Subcutaneous adipose tissue (tissue), 4 donors: ENCODE data around the gene NSMCE3. TPM values are rescaled to one million over a fixed set of nuclear protein-coding genes. Genes with fewer than 3 reads are reported as not detected.

ENCODE experiments used
- total RNA-seq, 4 donors: library from RNA; depleted of rRNA; stranded (reverse); fragments of >200 nt; gene quantifications; one replicate each; pipeline ENCODE4 v1.1.0, GENCODE V29; 2016
- TF ChIP-seq, protein P1 (sequence below): fragments of 450-650 bp; IDR thresholded peaks from one replicate; pipeline ENCODE4 v1.5.1; 2016; ENCODE audit warnings: low read depth, mild to moderate bottlenecking, control low read depth, antibody characterized with exemption, moderate library complexity

The NSMCE3 gene
- total RNA-seq, 4 donors from 2014 or later = 6.6 to 8.6 (median 7.6) TPM

DNA sequence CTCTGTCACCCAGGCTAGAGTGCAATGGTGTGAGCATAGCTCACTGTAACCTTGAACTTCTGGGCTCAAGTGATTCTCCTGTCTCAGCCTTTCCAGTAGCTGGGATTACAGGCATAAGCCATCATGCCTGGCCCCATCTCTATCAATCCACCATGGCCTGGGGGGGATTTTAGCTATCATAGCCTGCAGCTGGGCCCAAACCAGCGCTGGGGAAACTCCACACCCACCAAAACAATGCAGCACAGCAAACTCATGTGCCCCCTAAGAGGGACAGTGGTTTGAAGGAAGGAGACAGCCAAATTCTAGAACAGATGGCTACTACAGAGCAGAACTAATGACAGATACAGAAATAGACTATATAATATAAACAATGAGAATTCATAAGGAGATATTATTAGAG is 13.8 kb upstream of the NSMCE3 start:
- TF ChIP-seq, protein P1, sequence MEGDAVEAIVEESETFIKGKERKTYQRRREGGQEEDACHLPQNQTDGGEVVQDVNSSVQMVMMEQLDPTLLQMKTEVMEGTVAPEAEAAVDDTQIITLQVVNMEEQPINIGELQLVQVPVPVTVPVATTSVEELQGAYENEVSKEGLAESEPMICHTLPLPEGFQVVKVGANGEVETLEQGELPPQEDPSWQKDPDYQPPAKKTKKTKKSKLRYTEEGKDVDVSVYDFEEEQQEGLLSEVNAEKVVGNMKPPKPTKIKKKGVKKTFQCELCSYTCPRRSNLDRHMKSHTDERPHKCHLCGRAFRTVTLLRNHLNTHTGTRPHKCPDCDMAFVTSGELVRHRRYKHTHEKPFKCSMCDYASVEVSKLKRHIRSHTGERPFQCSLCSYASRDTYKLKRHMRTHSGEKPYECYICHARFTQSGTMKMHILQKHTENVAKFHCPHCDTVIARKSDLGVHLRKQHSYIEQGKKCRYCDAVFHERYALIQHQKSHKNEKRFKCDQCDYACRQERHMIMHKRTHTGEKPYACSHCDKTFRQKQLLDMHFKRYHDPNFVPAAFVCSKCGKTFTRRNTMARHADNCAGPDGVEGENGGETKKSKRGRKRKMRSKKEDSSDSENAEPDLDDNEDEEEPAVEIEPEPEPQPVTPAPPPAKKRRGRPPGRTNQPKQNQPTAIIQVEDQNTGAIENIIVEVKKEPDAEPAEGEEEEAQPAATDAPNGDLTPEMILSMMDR = no peak

DNA sequence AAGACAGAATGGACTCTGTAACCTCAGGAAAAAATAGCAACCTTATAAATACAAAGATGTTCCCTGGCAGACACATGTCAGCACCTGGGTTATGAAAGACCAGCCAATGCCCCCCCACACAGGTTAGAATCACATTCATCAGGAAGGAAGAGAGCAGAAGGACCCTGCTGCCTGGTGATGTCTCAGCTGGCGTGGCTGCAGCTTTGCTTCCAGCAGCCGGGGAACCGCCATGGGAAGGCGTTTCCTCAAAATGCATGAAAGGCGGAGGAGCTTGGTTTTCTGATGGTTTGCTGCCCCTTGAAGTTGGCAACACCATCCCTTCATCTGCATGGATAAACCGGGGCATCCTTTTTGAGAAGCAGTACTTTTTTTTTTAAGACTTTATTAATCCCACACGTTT is 10.9 kb upstream of the NSMCE3 start:
- TF ChIP-seq, protein P1 = no peak

DNA sequence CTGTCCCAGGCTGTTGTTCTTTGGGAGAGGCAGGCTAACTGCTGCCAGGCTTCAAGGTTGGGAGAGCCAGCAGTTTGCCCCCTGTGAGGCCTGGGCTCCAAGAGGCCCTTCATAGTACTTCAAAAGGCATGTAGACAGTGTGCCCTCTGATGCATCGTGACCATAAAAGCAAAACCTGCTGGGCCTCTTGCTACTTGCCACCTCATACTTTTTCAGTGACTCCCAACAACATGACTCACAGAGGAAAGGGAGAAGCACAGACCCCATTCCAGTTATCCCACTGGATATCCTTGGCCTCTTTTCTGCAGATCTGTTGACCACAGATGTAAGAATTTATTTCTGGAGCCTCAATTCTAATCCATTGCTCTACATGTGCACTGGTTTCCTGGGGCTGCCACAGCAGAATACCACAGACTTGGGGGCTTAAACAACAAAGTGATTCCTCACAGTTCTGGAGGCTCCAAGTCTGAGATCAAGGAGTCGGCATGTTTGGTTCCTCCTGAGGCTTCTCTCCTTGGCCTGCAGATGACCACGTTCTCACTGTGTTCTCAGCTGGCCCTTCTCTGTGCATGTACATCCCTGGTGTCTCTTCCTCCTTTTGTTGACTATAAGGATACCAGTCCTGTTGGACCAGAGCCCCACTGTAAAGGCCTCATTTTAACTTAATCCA is 8.9 kb upstream of the NSMCE3 start:
- TF ChIP-seq, protein P1 = no peak

DNA sequence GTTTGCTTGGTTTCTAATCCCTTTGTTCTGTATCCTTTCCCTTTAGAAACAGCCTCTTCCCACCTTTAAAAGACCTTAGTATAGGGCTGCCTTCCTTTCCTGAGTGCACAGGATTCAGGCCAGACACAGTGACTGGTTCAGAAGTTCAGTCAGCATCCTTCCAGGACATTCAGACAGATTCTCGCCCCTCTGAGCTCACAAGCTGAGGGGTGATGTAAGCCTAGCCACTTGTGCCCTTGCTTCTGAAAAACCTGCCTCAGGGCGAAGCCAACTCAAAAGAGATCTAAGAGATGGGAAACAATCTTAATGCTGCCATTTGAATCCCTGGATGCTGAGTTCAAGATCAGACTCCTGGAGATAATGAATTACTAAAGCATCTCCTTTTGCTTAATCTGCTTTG is 6.7 kb upstream of the NSMCE3 start:
- TF ChIP-seq, protein P1 = no peak

DNA sequence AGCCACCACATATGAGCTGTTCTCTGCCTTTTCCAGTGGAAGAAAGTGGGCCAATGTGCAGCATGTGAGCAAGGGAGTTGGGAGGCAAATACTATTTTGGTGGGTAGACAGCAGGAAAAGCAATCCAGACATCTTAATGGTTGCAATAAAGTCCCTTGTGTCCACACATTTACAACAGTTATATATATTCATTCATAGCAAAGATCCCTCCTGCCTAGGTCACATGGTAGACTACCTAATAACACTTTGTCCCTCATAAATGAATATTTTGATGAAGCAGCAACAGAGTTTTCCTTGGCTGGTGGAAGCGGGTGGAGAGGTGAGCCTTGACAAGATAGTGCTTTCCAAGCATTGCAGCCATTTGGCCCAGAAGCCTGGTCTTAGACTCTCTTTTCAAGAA is 6.2 kb upstream of the NSMCE3 start:
- TF ChIP-seq, protein P1 = no peak

DNA sequence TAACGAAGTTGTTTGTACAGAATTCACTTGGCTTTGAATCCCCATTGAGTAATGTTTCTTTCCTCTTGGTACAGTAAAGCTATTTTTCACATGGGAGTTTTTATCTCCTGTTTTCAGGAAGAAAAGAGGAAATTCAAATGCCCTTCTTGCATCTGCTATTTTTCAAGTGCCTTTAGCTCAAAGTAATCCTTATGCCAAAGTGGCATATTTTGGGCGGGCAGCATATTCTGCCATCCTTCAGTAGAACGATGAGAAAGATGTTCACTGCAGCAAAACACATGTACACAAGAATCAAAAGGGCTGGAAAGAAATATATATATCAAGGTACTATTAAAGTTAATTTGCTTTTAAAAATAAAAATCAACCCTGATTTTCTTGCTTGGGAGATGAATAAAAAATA is 5.3 kb upstream of the NSMCE3 start:
- TF ChIP-seq, protein P1 = no peak

DNA sequence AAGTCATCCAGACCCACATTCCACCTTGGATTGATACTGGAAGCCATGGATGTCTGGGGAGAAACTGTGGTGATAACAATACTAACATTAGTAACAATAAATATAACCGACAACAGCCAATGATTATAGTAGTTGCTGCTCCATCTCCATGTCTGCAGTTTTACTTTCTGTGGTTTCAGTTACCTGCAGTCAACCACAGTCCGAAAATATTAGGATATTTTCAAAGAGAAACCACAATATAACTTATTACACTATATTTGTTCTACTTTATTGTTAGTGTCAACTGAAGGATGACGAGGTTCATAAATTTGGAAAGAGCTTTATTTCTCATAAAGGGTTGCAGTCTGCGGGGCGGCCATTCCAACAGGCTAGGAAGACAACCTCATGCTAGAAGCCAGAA is 2.6 kb upstream of the NSMCE3 start:
- TF ChIP-seq, protein P1 = no peak
